Activated T-helper 1 cell treated with anti-CD3 and anti-CD28 coated beads, Interleukin-2, amount 50 U/mL, for 16 hours (primary cell): ENCODE results near the gene RNASE2.
"Not testable (repeated sequence)": the region's sequence is repeated elsewhere in the genome, so short reads cannot be mapped to it uniquely, and the experiment has no call there.

Source experiments
- DNase-seq, 2 donors: peaks; one replicate each; pipeline ENCODE4 v3.0.0-alpha.2; 2020; ENCODE audit warnings: low read depth in 1 of 2, low spot score in 1 of 2

The RNASE2 gene

GRCh38 chr14:20982646-20983369 is 27.5 kb downstream of the RNASE2 start:
- no peak for DNase-seq

GRCh38 chr14:20985650-20986049 is 30.4 kb downstream of the RNASE2 start:
- DNase-seq: not testable (repeated sequence)

- no peak for DNase-seq
Observed at GRCh38 chr14:20986811-20987210, 31.5 kb downstream of the RNASE2 start.

- DNase-seq: no peak
Observed at GRCh38 chr14:20988717-20989470, 33.6 kb downstream of the RNASE2 start.

GRCh38 chr14:20989471-20989786 is 34.1 kb downstream of the RNASE2 start:
- no peak for DNase-seq

- DNase-seq: peak; percentile 66 to 77
Observed at GRCh38 chr14:20989787-20990600, 34.7 kb downstream of the RNASE2 start, which contains the start of gene METTL17. TSS of gene METTL17 (plus strand) at chr14:20989980. CDS start at chr14:20990003, 23 bp downstream.

GRCh38 chr14:20996521-20996920 is 41.2 kb downstream of the RNASE2 start:
- no peak for DNase-seq

GRCh38 chr14:20997115-20997514 is 41.8 kb downstream of the RNASE2 start:
- no peak for DNase-seq

GRCh38 chr14:20997564-20997963 is 42.3 kb downstream of the RNASE2 start:
- DNase-seq: no peak

- DNase-seq: no peak
Observed at GRCh38 chr14:20998139-20998538, 42.9 kb downstream of the RNASE2 start.

- no peak for DNase-seq
Observed at GRCh38 chr14:20998674-20999366, 43.5 kb downstream of the RNASE2 start, which contains the start of gene SLC39A2. TSS of gene SLC39A2 (plus strand) at chr14:20999293. CDS start at chr14:20999447, 154 bp downstream.

- DNase-seq: no peak
Observed at GRCh38 chr14:20999591-20999990, 44.3 kb downstream of the RNASE2 start.

- DNase-seq: no peak
Observed at GRCh38 chr14:21001218-21001617, 45.9 kb downstream of the RNASE2 start.

GRCh38 chr14:21003788-21004346 is 48.6 kb downstream of the RNASE2 start:
- DNase-seq: no peak
